Neutrophil (primary cell): ENCODE measurements around the gene GCNT1.

ENCODE experiments used
- H3K27ac ChIP-seq: fragments of 200-600 bp; sonication (generic); 2 replicates; pipeline ENCODE4 v1.5.1; 2016; ENCODE audit warnings: mild to moderate bottlenecking, moderate library complexity
- H3K27me3 ChIP-seq: fragments of 200-600 bp; sonication (generic); 2 replicates; pipeline ENCODE4 v1.6.0; 2016; ENCODE audit warnings: mild to moderate bottlenecking
- H3K36me3 ChIP-seq: fragments of 200-600 bp; sonication (generic); 2 replicates; pipeline ENCODE4 v1.5.1; 2017
- H3K4me1 ChIP-seq, 2 experiments: fragments of 200-600 bp in 1 of 2; sonication (generic) in 1 of 2; 1 replicate in 1 of 2; 2 replicates in 1 of 2; pipeline versions ENCODE4 v1.5.1 to v1.6.1; 2013 to 2016; ENCODE audit warnings: low read depth in 1 of 2, low read length in 1 of 2, mild to moderate bottlenecking in 1 of 2, moderate library complexity in 1 of 2; ENCODE audit not compliant: control insufficient read depth in 1 of 2, insufficient read depth in 1 of 2
- H3K4me3 ChIP-seq, 2 experiments: fragments of 200-600 bp in 1 of 2; sonication (generic) in 1 of 2; 1 replicate in 1 of 2; 2 replicates in 1 of 2; pipeline ENCODE4 v1.5.1; 2013 to 2016; ENCODE audit warnings: low read depth in 1 of 2, low read length in 1 of 2, mild to moderate bottlenecking in 1 of 2, moderate library complexity in 1 of 2
- H3K9me3 ChIP-seq: fragments of 200-600 bp; sonication (generic); 2 replicates; pipeline ENCODE4 v1.5.1; 2016
- CTCF ChIP-seq: fragments of 200-600 bp; sonication (generic); IDR thresholded peaks from 2 replicates; pipeline ENCODE4 v1.5.1; 2016; ENCODE audit warnings: antibody characterized with exemption

The GCNT1 gene

GRCh38 chr9:76552751-76553455 is 93.9 kb downstream of the GCNT1 start:
- Histone ChIP-seq H3K4me1 (peaks cover 12 to 16% of the 10 kb centered on the region in 2 experiments), H3K36me3 (no peaks in the 10 kb centered on the region), H3K27ac (peak overlapping the region; percentile 31), H3K4me3 (peak overlapping the region; percentile 1 to 3), H3K27me3 (no peaks in the 10 kb centered on the region), H3K9me3 (no peaks in the 10 kb centered on the region)
- TF ChIP-seq CTCF, result no peak

- no peaks in the 10 kb centered on the region for H3K9me3 ChIP-seq
- peak overlapping the region in 1 of 2 experiments; percentile 3 for H3K4me3 ChIP-seq
- no peak overlapping the region for H3K27ac ChIP-seq
- no peaks in the 10 kb centered on the region for H3K27me3 ChIP-seq
- no peak for TF ChIP-seq CTCF
- H3K4me1 ChIP-seq, result peaks cover 12 to 16% of the 10 kb centered on the region in 2 experiments
- no peaks in the 10 kb centered on the region for H3K36me3 ChIP-seq
Measured at GRCh38 chr9:76553680-76554079, 94.7 kb downstream of the GCNT1 start.
